Stimulated activated CD4-positive, alpha-beta T cell treated with anti-CD3 and anti-CD28 coated beads, TNF-alpha, amount 100 ng/mL, for 48 hours (primary cell): ENCODE data around the gene CEP41.
"Not testable (repeated sequence)": the region's sequence is repeated elsewhere in the genome, so short reads cannot be mapped to it uniquely, and the experiment has no call there.

Experiments used
- DNase-seq, 3 donors: peaks; one replicate each; pipeline ENCODE4 v3.0.0-alpha.2; 2020; ENCODE audit warnings: low read depth in 3 of 3

Gene CEP41

GRCh38 chr7:130387628-130388403 lies 53.0 kb downstream of the CEP41 start:
- no peak for DNase-seq

DNA sequence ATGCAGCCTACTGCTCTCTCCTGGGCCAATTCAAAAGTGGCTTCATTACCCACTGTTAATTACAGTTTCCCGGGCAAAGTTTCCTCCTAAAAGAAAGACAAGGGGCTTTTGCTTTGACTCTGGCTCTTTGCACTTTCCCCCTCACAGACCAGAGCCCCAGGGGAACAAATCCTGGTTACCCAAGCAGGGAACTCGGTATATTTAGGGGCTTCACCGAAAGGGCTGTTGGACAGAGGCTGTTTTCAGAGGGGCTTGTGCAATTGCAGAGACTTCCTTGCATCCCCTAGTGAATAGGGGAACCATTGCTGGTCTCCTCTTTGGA lies 53.5 kb downstream of the CEP41 start:
- no peak for DNase-seq

DNA sequence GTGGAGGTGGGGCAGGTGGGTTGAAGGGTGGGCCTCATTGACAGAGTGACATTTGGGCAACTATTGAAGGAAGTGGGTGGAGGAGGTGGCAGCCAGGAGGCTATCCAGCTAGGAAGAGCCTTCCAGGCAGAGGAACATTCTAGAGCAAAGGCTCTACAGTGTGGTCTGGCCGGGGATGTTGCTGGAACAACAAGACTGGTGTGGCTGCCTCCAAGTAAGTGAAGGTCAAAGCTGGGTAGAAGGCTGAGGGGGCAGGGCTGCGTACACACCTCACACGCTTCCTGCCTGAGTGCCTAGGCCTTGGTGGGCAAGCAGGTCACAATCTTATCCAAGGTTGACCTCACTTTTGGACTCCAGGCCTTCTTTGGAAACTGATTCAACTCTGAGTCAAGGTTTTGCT lies 53.9 kb downstream of the CEP41 start:
- DNase-seq, result no peak

DNA sequence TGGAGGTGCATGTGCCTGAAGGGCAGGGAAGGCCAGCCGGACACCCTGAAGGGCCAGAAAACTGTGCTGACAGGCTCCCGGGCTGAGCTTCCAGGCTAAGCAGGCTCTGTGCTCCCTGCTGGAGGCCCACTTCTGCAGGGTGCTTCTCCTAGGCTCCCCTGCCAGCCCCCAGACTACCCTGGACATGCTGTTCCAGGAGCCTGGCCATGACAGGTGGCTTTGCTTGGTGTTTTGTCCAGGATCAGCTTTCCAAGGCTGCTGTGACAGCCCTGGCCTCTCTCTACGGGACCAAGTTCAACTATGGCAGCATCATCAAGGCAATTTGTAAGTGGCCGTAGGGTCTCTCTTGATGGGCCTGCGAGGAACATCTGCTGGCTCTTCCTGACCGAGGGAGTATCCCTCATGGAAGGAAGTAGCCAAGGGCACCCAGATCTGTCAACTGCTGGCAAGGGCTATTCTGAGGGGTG lies 55.2 kb downstream of the CEP41 start:
- DNase-seq, result no peak

DNA sequence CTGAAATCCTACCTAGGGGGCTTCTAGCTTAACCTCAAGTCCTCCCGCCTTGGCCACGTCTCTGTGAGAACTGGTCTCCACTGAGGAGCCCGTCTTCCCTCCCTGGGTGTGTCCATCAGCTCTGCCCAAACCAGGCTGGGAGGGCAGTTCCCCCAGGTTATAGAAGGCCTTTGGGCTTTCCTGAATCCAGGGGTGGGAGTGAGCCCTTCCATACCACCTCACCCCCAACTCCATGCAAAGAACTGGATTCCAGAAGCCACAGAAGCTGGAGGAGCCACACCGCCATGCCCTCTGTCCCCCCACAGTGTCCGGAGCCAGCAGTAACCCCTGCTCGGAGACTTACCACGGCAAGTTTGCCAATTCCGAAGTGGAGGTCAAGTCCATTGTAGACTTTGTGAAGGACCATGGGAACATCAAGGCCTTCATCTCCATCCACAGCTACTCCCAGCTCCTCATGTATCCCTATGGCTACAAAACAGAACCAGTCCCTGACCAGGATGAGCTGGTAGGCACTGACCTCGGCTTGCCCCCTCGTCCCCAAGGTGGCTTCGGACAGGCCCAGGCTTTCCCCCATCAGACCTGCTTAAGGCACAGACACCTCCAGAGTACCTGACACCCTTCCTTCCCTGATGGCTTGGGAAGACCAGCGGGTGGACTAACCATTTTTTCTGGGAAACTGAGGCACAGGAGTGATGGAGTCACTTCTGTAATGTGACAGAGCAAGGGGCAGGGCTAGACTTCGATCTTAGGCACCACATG lies 55.8 kb downstream of the CEP41 start:
- no peak for DNase-seq

DNA sequence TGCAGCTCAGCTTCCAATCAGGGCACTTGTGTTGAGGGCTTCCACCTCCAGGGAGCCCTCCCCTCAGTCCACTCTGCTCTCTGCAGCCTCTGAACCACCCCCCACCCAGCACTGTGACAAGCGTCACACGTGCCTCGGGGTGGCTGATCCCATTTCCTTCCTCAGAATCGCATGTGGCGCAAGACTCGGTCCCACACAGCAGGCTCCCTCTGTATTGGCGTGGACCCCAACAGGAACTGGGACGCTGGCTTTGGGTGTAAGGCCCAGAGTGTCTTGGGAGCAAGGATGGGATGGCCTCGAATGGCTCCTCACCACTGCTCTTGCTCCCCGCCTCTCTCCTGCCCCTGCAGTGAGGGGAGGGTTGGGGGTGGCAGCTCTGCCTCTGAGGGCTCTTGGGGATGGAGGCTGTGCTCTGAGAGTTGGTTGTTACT lies 56.4 kb downstream of the CEP41 start:
- DNase-seq, result no peak

GRCh38 chr7:130383187-130383980 lies 57.4 kb downstream of the CEP41 start:
- DNase-seq, result no peak

GRCh38 chr7:130381468-130382312 lies 59.1 kb downstream of the CEP41 start:
- DNase-seq, result no peak

DNA sequence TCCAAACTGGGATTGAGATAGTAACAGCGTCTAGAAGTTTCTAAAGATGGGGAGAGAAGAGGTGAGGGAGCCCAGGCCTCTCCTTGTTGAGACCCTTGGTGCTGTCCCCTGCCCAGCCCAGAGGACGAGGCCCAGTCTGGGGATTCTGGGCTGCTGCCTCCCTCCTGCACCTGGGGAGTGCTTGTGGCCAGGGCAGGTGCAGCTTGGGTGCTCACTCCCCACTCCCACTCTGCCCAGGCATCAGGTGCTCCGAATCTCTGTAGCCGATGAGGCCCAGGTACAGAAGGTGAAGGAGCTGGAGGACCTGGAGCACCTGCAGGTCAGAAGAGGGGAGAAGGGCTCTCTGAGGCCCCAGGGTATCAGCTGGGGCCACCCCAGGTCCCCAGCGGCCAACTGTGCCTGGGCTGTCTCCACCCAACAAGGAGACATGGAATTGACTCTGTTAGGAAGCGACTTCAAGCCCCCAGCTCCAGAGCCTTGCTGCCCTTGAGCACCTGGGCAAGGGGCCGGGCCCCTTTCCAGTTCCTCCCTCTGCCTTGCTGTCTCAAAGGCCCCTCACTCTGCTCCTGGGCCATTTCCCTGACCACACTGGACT lies 59.9 kb downstream of the CEP41 start:
- no peak for DNase-seq

DNA sequence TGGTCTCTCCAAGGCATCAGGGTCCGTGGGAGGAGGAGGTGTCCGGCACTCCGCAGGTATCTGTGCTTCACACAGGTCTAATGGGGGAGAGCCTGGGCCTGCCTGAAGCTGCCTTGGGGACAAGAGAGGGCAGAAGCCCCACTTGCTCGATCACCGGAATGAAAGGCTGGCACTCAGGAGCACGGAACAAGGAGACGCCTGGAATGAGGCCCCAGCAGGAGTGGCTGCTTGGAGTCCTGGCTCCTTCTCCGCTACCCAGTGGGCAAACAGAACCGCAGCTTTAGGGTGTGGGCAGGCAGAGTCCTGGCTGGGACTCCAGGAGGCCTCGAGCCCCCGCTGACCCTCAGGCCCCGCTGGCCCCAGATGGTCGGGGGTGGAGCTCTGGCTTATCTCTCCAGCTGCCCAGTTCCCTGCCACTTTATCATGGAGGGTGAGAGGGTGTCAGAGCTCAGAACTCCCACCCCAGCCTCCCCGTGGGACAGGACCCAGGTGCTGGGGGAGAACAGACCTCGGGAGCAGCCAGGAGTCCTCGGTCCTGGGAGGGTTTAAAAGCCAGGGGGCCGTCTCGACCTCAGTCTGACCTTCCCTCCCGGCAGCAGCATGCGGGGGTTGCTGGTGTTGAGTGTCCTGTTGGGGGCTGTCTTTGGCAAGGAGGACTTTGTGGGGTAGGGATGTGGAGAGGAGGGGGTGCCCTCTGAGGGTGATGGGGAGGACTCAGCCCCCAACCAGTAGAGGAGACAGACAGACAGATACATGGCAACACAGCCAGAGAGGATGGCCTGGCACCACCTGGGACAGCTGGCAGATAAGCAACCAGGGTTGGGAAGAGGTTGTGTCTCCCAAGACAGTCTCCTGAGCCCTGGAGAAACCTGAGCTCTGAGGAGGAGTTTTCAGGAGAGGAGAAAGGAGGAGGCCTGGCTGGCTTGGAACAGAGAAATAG lies 60.6 kb downstream of the CEP41 start, which contains the start of gene CPA1:
Gene CPA1, plus strand, starts transcription at position 574 of the 940 bp plus-strand sequence. Its CDS starts 27 bp downstream, at position 601.
- DNase-seq, result no peak

- no peak for DNase-seq
Measured at GRCh38 chr7:130379532-130379920, 61.3 kb downstream of the CEP41 start.

DNA sequence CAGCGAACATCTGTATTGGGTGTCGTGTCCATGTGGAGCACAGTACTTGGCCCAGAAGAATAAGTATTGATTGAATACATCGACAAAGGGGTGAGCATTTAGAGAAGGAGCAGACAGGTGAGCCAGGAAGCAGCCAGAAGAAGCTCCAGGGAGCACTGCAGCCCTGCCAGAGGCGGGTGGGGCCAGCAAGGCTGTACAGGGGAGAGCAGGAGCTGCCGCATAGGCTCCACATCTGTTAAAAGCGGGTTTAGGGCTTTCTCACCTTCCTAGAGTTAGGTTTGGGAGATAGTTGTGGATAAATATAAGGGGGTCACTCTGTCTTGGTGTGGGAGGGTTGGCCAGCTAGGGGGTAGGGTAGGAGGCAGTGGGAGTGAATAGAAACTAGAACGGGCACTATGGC lies 61.8 kb downstream of the CEP41 start:
- DNase-seq, result no peak

DNA sequence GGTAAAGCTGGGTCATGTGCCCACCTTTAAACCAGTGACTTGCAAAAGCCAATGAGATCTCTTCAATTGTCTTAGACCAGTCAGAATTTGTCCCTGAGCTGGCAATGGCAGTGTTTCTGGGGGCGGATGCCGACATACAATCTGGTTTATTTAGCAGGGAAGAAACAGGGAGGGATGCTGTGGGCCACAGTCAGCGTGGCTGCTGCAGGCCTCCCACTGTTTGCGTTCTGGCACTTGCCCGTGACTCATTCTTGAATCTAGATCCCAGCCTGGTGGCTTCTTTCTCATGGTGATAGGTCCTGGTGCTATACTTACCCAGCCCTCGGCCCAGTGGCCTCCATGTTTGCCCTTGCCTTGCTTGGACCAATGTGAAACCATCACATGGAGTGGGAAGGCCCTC lies 63.6 kb downstream of the CEP41 start:
- no peak for DNase-seq

DNA sequence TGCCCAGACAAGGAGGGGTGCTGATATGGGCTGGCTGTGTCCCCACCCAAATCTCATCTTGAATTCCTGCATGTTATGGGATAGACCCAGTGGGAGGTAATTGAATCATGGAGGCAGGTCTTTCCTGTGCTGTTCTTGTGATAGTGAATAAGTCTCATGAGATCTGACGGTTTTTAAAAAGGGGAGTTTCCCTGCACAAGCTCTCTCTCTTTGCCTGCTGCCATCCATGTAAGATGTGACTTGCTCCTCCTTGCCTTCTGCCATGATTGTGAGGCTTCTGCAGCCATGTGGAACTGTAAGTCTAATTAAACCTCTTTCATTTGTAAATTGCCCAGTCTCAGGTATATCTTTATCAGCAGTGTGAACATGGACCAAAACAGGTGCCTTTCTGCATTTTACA lies 64.4 kb downstream of the CEP41 start:
- DNase-seq, result not testable (repeated sequence)

GRCh38 chr7:130374507-130374906 lies 66.3 kb downstream of the CEP41 start:
- DNase-seq, result no peak

DNA sequence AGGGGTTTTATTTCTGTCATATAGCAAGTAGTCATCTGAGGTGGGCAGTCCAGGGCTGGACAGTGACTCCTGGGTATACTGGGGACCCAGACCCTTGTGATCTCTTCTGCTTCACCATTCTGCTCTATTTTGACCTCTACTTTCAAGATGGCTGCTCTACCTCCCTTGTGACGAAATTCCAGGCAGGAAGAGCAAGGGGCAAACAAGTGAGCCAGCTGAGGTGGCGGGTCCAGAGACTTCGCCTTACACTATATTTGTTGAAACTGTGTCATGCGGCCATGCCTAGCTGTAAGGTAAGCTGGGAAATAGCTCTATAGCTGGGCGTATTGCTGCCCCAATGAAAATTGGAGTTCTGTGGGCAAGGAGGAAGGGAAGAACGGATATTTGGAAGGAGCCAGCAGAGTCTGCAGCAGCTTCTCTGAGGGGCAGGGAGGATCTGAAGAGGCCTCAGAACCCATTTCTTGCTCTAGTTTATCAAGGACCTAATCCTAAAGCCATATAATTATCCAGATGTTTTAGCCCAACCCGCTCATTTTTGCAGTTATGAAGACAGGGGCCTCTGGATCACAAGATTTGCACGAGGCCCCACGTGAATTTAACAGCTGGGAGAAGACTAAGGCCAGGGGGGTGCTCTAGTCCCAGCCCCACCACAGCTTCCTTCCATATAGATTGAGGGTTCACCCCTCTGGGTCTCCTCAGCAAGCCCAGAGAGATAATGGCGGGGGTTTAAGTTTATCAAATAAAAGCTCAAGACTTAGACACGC lies 68.2 kb downstream of the CEP41 start:
- no peak for DNase-seq

- DNase-seq, result no peak
Measured at GRCh38 chr7:130371046-130371445, 69.8 kb downstream of the CEP41 start.

DNA sequence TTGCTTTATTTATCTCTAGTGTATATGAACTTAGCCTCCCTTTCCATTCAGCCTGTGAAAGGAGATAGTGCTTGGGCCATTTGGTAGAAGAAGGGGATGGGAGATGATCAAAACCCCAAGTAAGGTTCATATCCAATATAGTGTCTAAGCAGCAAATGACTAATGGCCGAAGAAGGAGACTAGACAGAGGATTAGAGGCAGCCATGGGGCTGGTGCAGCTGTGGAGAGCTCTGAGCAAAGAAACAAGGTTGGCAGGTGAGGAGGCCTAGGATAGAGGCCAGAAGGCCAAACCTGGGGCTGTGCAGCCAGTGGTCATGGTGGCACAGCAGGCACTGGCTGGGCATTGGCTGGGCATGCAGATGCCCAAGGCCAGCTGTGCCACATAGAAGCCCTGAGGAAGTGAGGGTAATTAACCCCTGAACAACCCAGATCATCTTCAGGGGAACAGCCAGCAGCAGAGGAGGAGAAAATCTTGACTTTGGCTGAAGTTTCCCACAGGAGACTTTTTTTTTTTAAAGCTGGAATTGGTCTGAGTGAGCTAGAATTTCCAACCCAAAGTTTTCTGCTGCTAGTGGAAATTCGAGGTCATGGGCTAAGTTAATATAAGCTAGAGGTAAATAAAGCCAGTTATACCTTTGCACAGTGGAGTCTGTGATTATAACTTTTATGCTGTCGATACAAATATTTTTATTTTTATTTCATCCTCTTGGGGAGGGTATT lies 70.8 kb downstream of the CEP41 start:
- DNase-seq, result no peak
